HepG2 (cell line): ENCODE measurements around the gene NGB.

Experiments used
- CENPT ChIP-seq: sonication (generic); formaldehyde crosslinking; IDR thresholded peaks from 2 replicates; pipeline ENCODE4 v1.8.0; 2022; ENCODE audit warnings: low read depth, mild to moderate bottlenecking, moderate library complexity, missing genetic modification reagents
- CTCF ChIP-seq: sonication (generic); formaldehyde crosslinking; IDR thresholded peaks from 2 replicates; pipeline ENCODE4 v1.5.0; 2020; ENCODE audit warnings: mild to moderate bottlenecking, missing genetic modification reagents, moderate library complexity
- EP300 ChIP-seq, 3 experiments: sonication (generic) in 1 of 3; formaldehyde crosslinking in 1 of 3; IDR thresholded peaks; 2 replicates each; pipeline versions ENCODE4 v1.5.1 to v1.6.1; 2011 to 2020; ENCODE audit warnings: low read depth in 2 of 3, low read length in 2 of 3, borderline replicate concordance in 1 of 3, improper control_type of control experiment in 1 of 3, mild to moderate bottlenecking in 1 of 3, missing genetic modification reagents in 1 of 3, moderate library complexity in 1 of 3
- POLR2A ChIP-seq, 2 experiments: IDR thresholded peaks; 2 replicates each; pipeline ENCODE4 v1.6.1; 2011; ENCODE audit warnings: low read depth in 2 of 2, low read length in 2 of 2, mild to moderate bottlenecking in 1 of 2, moderate library complexity in 1 of 2; ENCODE audit not compliant: insufficient read depth in 1 of 2
- ZKSCAN1 ChIP-seq: fragments of 150-350 bp; IDR thresholded peaks from 2 replicates; pipeline ENCODE4 v1.6.1; 2014; ENCODE audit warnings: low read length
- ZNF230 ChIP-seq: sonication (generic); formaldehyde crosslinking; IDR thresholded peaks from 2 replicates; pipeline ENCODE4 v1.4.0; 2020; ENCODE audit warnings: mild to moderate bottlenecking, missing genetic modification reagents
- ZNF652 ChIP-seq: IDR thresholded peaks from 2 replicates; pipeline ENCODE4 v1.6.1; 2016; ENCODE audit warnings: low read depth, borderline replicate concordance
- ZNF891 ChIP-seq: sonication (generic); formaldehyde crosslinking; IDR thresholded peaks from 2 replicates; pipeline ENCODE4 v1.5.0; 2020; ENCODE audit warnings: mild to moderate bottlenecking, missing genetic modification reagents

GRCh38 chr14:77306851-77307496 lies 36.0 kb upstream of the NGB start:
- TF ChIP-seq ZNF891 (CRISPR knock-in tag) (no peak), ZNF230 (no peak), CTCF (CRISPR knock-in tag) (no peak), ZKSCAN1 (no peak), ZNF652 (CRISPR knock-in tag) (no peak), POLR2A (IDR thresholded peaks at IDR 0.05; ENCODE audit: insufficient read depth in 1 of 2, low read depth in 2 of 2, low read length in 2 of 2) (no peak), CENPT (CRISPR knock-in tag) (no peak), EP300 (IDR thresholded peaks at IDR 0.05; ENCODE audit: low read depth in 2 of 2, low read length in 2 of 2) (no peak), EP300 (CRISPR knock-in tag; IDR thresholded peaks at IDR 0.05; ENCODE audit: borderline replicate concordance) (no peak)
